Measurements from ENCODE around the gene FUT7.

GRCh38 chr9:137069508-137070091 lies 37.7 kb upstream of the FUT7 start:
- TF ChIP-seq EP300 (IDR thresholded peaks at IDR 0.05) (no peak), CTCF (IDR thresholded peaks at IDR 0.05) (no peak)

All from stomach (tissue), 4 donors.